ENCODE results near the gene DIMT1.

The DIMT1 gene

GRCh38 chr5:62403411-62404250, at the start of gene DIMT1:
TSS of gene DIMT1 (minus strand) at chr5:62403905. CDS start at chr5:62403772, 133 bp downstream.
- DNase-seq = peak; percentile 90 to 95

- DNase-seq = no peak
Measured at GRCh38 chr5:62450259-62450658, 46.6 kb upstream of the DIMT1 start.

- no peak for DNase-seq
Measured at GRCh38 chr5:62448528-62448927, 44.8 kb upstream of the DIMT1 start.

GRCh38 chr5:62432621-62433064, 28.9 kb upstream of the DIMT1 start:
- no peak for DNase-seq

- no peak for DNase-seq
Measured at GRCh38 chr5:62431735-62432620, 28.3 kb upstream of the DIMT1 start.

- DNase-seq = no peak
Measured at GRCh38 chr5:62424763-62425162, 21.1 kb upstream of the DIMT1 start.

- no peak for DNase-seq
Measured at GRCh38 chr5:62421414-62421813, 17.7 kb upstream of the DIMT1 start.

- DNase-seq = no peak
Measured at GRCh38 chr5:62419609-62420008, 15.9 kb upstream of the DIMT1 start.

- no peak for DNase-seq
Measured at GRCh38 chr5:62418462-62419076, 14.9 kb upstream of the DIMT1 start.

- DNase-seq = no peak
Measured at GRCh38 chr5:62413711-62414110, 10.0 kb upstream of the DIMT1 start.

- DNase-seq = peak; percentile 96 to 98
Measured at GRCh38 chr5:62412549-62413329, 9.0 kb upstream of the DIMT1 start, which contains the start of gene IPO11. TSS of gene IPO11 (plus strand) at chr5:62412763. CDS start at chr5:62437280, 24,517 bp downstream.

- no peak for DNase-seq
Measured at GRCh38 chr5:62395210-62395950, 8.3 kb downstream of the DIMT1 start.

- no peak for DNase-seq
Measured at GRCh38 chr5:62386824-62387223, 16.9 kb downstream of the DIMT1 start.

- no peak for DNase-seq
Measured at GRCh38 chr5:62385816-62386400, 17.8 kb downstream of the DIMT1 start.

- no peak for DNase-seq
Measured at GRCh38 chr5:62385131-62385530, 18.6 kb downstream of the DIMT1 start.

- DNase-seq = no peak
Measured at GRCh38 chr5:62376064-62376463, 27.6 kb downstream of the DIMT1 start.

- no peak for DNase-seq
Measured at GRCh38 chr5:62375627-62376026, 28.1 kb downstream of the DIMT1 start.

GRCh38 chr5:62374090-62374489, 29.6 kb downstream of the DIMT1 start:
- no peak for DNase-seq

- DNase-seq = no peak
Measured at GRCh38 chr5:62373382-62373781, 30.3 kb downstream of the DIMT1 start.

- no peak for DNase-seq
Measured at GRCh38 chr5:62372600-62372999, 31.1 kb downstream of the DIMT1 start.

- DNase-seq = no peak
Measured at GRCh38 chr5:62371409-62371808, 32.3 kb downstream of the DIMT1 start.

All from NCI-H446 (cell line).